ENCODE measurements around the gene PDE4D.

The PDE4D gene

DNA sequence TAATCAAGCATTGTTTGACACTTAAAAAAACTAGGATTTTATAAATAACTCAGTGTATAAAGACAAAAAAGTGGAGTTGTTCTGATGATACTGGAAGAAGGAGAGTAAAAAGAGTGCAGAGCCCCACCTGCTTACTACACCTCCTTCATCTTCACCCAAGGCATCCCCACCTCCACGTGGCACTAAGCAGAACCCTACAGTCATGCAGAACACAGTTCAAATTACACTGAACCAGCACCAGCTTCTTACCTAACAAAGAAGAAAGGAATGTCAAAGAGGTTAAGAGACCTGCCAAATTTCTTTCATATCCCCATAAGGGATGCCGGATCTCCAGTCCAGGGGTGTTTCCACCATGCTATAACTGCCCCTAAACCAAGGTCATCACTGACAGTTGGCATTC, 55.5 kb downstream of the PDE4D start:
- DNase-seq: no peak

DNA sequence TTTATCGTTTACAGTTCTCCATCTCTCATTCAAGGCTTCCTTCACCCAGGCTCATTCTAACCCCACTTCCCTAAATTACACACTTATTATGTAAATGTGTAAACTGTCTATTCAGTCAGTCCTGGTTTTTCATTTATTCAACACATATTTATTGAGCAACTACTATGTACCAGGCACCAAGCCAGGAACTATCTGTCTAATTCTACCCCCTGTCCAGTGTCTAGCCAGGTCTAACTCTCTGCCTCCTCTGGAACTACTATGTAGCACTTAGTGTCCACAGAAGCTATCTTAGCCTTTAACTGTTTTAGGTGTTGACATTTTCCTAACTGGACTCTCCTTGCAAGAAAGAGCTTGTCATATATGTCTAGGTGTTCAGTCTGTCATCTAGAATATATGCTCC, 56.5 kb downstream of the PDE4D start:
- DNase-seq: no peak

DNA sequence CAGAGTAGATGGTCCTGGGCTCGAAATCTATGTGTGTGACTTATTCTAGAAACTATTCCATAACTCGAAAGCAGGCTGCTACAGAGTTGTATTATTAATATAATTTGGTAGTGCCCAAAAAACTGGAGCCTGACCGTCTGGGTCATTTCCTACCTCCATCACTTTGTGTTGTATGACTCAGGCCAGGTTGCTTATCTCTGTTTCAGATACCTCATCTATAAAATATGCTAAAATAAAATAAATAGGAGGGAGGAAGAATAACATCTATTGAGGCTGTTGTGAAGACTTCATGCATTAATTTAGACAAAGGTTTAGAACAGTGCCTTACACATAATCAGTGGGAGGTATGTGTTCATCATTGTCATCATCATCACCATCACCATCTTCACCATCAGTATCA, 57.7 kb downstream of the PDE4D start:
- DNase-seq: no peak

DNA sequence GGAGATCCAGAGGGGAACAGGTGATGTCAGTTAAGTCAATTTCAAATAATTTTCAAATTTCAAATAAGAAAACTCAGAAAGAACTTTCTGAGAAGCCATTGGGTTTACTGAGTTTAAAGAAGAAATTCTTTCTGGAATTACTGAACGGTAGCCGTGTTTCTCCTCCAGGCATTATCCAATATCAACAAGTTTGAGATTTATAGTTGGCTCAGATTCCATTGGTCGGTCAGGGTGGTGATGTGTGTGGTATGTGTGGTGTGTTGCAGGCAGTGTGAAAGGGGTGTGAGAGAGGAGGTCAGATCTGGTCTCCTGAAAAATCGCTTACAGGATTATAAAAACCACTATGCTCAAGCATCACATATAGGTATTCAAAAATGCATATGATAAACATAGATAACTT, 60.1 kb downstream of the PDE4D start:
- no peak for DNase-seq

DNA sequence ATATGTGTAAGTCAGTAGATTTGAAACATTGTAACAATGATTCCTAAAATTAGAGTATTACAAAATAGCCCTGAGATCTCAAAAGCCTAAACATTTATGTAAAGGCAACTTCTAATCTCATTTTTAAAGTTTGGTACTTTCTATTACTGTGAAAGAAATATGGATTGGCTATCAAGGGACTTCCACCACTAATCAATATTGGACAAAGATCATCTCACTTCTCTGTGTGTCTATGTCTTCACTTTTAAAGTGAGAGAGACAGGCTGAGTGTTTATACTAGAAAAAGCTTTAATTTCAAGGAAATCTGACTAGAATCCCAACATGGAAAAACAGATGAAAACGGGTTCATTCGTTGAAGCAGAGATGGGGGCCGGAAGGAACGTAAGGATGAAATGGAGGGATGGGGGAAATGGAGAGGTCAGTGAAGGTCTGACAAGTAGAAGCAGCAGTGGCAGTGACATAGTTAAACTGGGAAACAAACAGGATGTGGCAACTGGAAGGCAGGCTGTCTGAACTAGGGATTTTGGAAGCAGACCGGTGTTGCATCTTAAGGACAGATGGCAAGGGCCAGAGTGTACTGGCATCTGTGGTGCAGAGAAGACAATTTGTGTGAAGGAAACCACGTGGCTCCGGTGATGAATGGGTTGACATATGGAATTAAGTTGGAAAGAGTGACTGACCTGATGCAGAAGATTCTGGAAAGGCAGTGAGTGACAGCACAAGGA, 60.8 kb downstream of the PDE4D start:
- DNase-seq: no peak

DNA sequence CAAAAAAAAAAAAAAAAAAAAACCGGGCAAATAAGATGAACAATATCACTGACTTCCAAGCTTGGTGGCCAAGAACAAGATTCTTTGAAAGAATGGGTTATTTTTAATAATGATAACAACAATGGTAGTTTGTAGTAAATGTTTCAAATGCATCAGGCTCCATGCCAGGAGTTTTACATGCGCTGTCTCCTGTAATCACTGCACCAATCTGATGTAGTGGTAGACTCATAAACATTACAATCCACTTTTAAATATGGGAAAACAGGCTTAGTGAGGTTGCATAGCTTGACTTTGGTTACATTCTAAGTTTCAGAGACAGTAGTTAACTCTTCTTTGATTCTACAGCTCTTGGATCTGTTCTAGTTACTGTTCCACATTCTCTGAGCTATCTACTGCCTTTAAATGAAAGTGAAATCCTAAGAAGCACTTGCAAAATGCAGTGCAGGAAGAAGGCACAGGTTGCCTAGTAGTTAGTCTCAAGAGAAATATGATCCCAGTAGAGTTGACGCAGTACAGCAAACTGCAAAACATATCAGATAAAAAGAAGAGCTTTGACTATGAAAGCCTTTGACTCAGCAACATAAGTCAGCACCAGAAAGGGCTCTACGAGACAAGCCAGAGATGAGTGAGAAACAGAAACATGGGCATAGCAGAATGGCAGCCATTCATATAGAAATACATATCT, 62.1 kb downstream of the PDE4D start:
- no peak for DNase-seq

DNA sequence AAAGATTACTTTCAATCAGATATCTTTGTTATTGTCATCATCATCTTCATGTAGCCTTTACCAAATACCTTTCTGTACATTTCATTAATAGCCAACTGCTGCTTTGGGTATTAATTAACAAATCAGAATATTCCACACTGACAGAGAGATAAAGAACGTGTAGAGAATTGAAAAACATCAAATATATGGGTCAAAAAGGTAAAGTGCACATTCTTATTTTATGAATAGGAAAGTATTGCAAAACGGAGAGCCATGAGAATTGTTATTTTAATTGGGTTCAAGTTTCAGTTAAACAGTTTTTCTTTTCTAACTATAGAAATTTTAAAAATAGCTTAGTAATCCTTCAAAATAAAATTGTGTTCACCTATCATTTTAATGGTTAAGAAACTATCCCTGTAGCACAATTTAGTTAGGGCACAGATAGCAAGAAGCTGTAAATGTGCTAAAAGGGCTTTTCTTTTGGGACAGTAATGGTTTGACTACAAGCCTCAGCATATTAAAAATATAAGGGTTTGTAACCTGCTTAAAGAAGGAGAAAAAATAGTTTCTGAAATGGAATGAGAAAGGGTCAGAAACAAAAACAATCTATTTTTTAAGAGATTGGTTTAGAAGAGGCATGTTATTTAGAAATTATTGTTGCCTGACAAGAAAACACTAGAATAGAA, 62.9 kb downstream of the PDE4D start:
- DNase-seq: no peak

DNA sequence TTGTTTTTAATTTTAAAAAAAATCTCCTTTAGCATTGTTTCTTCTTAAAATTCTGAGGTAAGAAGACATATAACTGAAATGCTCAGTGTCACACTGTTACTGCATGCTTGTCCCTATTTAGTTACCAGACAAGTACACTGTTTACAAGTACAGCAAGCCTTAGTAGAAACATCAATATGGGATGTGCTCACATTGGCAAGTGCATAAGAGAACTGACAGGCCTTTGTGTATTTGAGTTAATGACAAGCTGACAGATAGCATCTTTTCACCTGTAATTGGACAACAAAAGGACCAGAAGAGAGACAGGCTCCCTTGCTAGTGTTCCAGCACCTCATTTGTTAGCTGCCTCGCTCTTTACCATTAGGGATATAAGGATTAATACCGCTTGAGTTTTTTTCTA, 63.6 kb downstream of the PDE4D start:
- DNase-seq: no peak

DNA sequence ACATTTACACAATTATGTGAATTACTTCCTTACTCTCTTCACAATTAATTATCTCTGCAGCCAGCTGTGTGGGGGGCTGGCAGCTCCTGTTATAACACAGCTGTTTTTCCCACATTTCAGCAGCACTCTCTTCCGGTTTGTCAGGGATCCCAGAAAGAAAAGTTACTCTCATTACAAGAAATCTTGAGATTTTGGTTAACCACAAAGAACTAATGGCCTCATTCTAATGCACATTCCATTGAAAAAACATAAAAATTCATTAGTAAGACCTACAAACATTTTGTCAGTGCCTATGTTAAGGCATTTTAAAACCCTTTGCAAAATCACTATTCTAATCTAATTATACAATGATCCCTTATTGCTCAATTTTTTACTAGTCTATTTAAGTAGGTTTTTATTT, 64.1 kb downstream of the PDE4D start:
- no peak for DNase-seq

DNA sequence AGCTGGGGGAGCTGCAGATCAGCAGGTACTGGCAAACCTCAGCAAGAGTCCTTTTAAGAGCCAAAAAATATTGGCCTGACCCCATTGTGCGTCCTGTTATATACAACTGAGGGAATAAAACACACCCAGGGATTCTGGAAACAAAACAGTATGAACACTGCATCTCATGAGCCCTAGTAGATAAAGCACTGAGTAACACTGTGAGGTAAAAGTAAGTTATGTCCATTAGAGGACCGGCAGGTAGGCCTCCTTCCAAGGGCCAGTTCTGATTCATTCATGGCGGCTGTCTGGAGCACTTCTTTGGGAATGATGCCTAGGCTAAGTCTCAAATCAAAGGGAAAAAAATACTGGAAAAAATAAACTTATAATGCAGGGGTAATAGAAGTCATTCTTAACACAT, 64.9 kb downstream of the PDE4D start:
- DNase-seq: no peak

DNA sequence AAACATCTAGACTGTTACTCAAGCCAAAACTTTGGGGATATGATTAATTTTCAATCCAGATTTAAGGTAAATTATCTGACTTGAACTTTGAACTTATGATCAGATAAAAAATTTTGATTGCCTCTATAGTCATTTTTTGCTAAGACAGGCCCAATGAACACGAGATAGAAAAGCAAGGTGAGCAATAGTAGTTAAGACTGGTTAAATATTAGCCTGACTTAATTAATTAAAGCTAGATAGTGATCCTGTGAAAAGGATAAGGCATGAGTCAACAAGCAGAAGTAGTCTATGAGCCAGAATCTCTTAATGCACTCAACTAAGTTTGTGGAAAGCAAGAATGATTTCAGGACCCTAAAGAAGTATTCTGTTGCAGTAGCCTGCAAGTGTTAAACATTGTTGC, 66.5 kb downstream of the PDE4D start:
- no peak for DNase-seq

DNA sequence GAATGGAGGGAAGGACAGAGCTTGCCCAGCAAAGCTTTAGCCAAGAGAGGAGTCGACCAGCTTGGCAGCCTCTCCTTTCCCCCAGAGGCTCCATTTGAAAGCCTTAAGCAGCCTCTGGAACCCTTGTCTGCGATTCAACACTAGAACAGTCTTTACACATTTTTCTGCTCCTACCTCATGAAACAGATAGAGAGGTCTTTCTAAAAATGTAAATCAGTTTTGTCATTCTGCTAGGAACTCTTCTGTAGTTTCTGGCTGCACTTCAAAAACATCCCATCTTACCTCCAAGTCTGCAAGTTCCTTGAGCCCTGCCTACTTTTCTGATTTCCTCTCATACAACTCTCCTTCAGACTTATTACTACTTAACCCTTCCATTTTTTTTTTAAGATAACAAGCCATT, 70.1 kb downstream of the PDE4D start:
- DNase-seq: no peak

DNA sequence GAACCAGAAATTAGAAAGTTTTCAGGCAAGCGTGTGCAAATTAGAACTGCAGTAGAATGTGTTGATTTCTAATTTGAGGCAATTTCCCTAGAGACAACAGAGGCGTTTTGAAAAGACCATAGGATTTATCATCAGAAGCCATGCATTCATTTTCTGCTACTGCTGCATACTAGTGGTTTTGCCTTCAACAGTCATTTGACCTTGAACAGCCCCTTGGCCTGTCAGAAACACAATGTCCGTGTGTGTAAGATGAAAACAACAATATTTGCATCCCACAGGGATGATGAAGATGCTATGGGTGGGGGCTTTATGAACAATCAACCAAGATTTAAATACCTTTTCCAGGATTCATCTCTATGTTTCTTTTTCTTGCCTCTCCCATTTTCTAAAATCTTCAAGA, 73.7 kb downstream of the PDE4D start:
- no peak for DNase-seq

DNA sequence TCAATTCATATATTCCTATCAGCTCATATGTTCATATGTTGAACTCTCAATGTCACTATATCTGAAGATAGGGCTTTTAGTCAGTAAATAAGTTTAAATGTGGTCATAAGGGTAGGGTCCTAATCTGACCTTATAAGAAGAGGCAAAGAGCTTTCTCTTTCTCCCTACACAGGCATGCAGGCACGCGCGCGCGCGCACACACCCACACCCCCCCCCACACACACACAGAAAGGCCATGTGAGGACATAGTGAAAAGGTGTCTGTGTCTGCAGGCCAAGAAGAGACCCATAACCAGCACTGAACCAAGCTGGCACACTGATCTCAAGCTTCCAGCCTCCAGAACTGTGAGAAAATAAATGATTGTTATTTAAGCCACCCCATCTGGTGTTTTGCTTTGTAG, 76.0 kb downstream of the PDE4D start:
- no peak for DNase-seq

DNA sequence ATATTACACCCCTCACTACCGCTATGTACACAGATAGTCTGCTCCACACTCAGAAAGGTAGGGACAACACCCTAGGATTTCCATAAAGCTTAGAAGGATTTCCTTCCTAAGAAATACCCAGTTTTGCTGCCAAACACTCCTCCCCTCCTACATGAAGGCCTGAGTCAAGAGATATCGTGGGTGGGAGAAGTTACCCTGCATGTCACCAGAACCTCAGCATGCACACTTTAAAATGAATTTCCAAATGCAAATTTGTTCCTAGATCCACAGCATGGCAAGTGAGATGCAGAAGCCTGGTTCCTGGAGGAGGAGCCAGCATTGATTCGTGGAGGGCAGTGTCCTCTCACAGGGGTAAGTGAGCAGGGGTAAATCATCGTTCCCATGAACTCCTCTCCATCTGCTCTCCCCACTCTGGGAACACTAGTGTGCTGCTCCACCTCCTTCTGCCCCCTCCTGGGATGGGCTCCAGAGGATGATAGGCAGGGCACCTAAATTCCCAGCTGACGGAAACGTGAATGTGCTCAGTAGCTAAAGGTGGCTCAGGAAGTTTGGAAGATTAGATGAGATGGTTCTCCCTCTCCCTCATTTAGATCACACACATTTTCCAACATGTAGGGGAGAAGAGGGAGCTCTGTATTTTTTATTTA, 76.7 kb downstream of the PDE4D start:
- DNase-seq: no peak

DNA sequence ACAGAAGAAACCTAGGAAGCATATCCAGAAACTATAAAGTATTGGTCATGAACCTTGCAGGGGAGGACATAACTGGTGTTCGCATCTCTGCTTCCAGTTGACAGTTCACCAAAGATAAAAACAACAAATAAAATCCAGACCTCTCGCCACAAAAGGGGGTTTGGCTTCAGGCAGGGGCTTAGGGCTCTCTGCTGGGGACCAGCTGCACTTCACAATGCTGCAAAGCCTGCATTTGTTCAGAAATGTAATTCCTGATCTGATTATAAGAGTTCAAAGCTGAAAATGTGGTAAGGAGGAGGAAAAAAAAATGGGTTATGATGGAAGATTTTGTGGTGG, 79.0 kb downstream of the PDE4D start:
- no peak for DNase-seq

DNA sequence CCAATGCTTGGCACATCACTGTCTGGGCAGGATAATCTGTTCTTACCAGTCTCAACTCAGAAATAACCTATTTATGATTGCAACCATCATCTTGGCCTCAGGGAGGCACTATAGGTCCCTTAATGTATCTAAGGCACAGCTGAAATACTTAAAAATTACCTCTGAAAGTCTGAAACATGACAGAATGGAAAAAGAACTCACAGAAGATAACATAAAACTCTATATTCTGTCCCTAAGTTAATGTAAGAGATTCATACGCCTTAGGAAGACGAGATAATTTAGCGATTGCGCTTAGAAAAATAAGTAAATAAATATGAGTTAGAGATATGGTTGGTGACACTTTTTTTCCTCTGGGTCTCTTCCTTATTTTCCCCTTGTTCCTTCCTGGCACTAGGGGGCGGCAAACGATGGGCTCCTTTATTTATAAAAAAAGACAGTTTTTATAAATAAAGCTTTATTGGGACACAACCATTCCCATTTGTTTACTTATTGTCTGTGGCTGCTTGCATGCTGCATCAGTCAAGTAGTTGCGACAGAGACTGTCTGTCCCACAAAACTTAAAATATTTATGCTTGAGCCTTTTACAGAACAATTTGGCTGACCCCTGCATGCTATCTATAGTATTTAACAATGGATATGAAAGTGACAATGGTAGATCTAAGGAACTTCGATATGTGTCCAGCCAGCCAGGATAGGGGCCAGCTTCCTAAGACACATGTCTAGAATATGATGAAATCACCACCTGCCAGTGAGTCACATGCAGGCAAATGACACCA, 79.6 kb downstream of the PDE4D start:
- DNase-seq: peak; percentile 27

DNA sequence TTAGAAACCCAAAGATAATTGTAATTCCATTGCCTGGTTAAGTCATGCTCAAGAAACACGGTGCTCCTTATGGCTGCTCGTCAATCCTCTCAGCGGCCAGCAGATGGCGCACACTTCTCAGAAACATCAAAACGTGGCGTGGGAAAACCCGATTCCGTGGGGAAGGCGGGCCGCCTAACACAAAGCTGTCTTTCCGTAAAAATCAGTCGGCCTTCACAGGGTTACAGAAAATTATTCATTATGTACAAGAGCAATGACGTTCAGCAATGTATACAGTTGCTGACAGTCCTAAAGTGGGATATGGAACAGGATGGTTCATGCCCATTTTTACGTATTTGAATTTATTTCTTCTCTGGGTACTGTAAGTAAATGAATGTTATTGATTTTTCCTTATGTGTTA, 83.5 kb downstream of the PDE4D start:
- peak; percentile 58 for DNase-seq

DNA sequence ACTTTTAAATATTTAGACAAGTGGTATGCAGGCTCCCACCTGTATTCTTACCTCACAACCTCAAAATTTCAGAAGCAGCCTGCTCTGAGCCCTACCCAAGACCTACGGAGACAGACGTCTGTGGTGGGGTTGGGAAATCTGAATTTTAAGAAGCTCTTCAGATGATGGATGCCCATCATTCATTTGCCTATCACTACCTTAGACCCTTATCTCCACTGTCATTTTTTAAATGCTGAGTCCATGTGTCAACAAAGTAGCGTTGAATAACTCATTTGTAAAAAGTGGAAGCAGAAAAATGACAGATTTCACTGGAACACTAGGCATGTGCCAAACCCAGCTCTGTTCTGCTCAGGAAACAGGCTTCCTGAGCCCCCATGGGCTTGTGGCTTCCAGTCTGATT, 85.7 kb downstream of the PDE4D start:
- DNase-seq: no peak

DNA sequence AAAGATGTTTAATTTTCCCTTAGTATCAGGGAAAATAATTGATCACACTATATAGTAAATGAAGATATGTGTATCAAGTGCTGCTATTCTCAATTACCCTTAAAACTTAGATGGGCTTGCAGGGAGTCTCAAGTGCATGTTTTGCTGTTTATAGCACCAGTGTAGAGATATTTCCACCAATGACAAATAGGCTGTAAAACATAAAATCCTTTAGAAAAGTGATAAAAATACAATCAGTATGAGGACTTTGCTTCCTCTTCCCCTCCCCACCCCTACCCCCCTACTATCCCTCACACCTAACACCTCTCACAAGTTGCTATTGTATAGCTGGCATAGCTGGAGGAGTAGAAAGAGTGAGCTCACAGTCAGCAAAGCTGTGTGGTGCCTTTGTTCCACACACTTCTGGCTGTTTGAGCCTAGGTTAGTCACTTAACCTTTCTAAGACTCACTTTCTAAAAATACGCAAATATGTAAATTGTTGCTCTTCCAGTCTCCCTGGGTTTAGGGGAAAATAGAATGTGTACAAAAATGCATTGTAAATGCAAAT, 93.1 kb downstream of the PDE4D start:
- no peak for DNase-seq

DNA sequence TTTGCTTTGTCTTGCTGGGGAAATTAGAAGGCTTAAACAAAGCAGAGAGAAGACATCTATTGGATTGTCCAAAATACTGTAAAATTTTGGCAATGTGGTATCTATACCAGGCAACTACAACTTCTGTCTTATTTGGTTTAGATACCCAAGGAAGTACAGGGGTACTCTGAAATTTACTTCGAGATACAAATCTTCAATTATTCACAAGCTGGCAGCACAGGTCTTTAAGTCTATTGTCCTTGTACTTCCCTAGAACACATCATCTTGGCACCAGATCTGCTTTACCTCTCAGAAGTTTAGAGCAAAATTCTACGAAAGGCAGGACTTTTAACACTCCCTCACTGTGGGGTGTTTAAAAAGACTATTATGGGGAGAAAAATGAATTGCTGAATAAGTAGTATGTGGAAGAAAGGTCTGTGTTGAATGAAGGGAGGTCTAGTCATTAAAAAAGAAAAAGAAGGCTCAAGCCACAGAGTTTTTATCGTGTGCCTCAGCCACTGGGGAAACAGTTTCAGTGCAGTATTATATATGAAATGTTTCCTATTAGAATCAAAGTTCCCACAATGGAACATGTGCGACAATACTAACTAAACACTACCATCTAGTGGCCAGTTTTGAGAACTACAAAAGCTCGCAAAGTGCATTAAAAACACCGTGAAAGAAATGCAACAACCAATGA, 93.7 kb downstream of the PDE4D start:
- peak; percentile 61 for DNase-seq

All from CD4-positive, alpha-beta T cell treated with Interleukin-10 for 1 hour (primary cell).